Dendritic cell treated with granulocyte-macrophage colony-stimulating factor and Interleukin-4, amounts not matched to agents 40 ng/mL and 50 ng/mL, for 4 days (primary cell): ENCODE measurements around the gene DERA.
"Not testable (repeated sequence)": the region's sequence is repeated elsewhere in the genome, so short reads cannot be mapped to it uniquely, and the experiment has no call there.

Experiments
- H3K27ac Mint-ChIP-seq: one replicate; pipeline ENCODE4 v1.8.0; 2022; ENCODE audit warnings: mild to moderate bottlenecking, mixed read lengths
- H3K27me3 Mint-ChIP-seq: one replicate; pipeline ENCODE4 v1.8.0; 2022; ENCODE audit warnings: mild to moderate bottlenecking, mixed read lengths
- H3K36me3 Mint-ChIP-seq: one replicate; pipeline ENCODE4 v1.8.0; 2022; ENCODE audit warnings: low read depth, mixed read lengths
- H3K4me1 Mint-ChIP-seq: one replicate; pipeline ENCODE4 v1.8.0; 2022; ENCODE audit warnings: low read depth, mixed read lengths
- H3K4me3 Mint-ChIP-seq: one replicate; pipeline ENCODE4 v1.8.0; 2022; ENCODE audit warnings: mild to moderate bottlenecking, moderate library complexity, mixed read lengths
- H3K9me3 Mint-ChIP-seq: one replicate; pipeline ENCODE4 v1.8.0; 2022; ENCODE audit warnings: mixed read lengths
- intact Hi-C: fragments of 100-400 bp; cut with micrococcal nuclease; formaldehyde crosslinking; loops from one replicate; pipeline ENCODE4 v1.15.0; 2022

The DERA gene

DNA sequence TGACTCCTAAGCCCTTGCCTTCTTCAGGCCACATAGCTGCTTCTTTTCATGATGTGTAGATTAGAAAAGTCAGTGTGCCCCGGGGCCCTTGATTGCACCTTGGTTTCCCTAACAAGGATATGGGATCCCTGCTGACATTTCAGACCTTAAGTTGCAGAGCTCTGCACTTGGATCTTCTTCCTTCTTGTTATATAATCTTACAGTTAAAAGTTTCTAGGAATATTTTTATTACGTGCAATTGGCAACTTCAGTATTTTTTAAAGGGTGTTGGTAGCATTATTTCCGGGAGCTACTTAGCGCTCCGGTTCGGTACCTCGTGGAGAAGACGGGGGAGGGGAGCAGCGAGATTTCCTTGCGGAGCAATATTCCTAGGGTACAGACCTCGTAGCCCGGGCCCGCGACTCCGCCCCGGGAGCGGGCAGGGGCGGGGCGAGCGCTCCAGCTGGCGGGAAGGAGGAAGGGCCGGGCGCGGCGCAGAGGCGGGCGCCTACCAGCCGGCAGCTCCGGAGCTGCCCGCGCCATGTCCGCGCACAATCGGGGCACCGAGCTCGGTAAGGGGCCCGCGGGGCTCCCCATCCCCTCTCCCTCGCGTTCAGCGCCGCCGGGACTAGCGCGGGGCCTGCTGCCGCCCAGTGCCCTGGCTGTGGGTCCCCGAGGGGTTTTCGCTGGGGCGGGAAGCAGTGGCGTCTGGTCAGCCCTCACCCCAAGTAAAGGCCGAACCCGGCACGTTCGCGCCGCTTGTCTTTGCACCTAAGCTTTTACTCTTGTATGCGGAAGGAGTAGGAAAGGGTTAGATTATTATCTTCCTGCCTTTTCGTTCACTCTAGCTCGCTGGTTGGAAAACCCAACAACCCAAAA is at the start of gene DERA:
TSS of gene DERA (plus strand) at position 469 of the 858 bp plus-strand sequence. CDS start at position 521, 52 bp downstream.
- intact Hi-C loops, result loop anchor here (1.0 kb wide), 1 partner anchor 29 kb away; the partner anchor contains the start of gene STRAP
- H3K27ac Mint-ChIP-seq, result peak within 1 kb of the TSS; percentile 92
- peak within 1 kb of the TSS; percentile 84 for H3K4me3 Mint-ChIP-seq
- no peaks in the 10 kb centered on the region for H3K36me3 Mint-ChIP-seq
- H3K9me3 Mint-ChIP-seq, result no peaks in the 10 kb centered on the region
- no peaks in the 10 kb centered on the region for H3K27me3 Mint-ChIP-seq
- peaks cover 13% of the 10 kb centered on the region for H3K4me1 Mint-ChIP-seq

DNA sequence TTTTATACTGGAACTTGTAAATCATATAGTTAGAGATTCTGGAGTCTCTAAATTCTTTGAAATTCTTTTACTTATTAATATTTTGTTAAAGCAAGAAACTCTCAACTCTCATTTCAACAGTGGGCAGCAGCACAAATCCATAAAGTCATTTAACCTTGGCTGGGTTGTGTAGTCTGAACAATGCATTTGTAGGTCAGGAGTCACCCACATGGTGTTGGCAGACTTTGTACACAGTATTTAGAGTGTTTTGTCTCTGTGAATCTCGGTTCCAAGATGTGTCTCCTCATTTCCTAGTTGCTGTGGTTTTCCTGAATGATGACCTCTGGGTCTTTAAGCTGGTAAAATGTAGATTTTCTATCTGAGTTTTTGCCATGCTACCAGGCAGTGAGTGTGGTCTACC is 49.7 kb upstream of the DERA start:
- Mint-ChIP-seq H3K27ac (no peak overlapping the region), H3K36me3 (no peaks in the 10 kb centered on the region), H3K4me3 (no peak overlapping the region), H3K27me3 (no peaks in the 10 kb centered on the region), H3K9me3 (no peaks in the 10 kb centered on the region), H3K4me1 (peaks cover 9% of the 10 kb centered on the region)
- intact Hi-C loops, result no loop called here

DNA sequence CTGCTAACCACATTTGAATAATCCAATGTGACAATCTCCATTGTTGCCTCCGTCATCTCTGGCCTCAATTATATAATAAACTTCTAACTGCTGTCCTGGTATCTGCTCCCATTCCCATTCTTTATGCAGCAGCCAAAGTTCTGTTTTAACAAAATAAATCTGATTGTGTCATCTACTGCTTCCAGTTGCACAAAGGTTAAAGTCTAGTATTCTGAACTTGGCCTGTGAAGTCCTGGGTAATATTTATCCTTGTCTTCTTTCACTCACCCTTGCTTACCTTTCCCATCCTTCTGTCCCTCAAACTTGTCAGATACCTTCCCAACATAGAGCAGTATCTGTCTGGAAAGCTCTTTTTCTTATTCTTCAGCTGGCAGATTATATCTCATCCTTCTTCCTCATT is 48.3 kb upstream of the DERA start:
- no peak overlapping the region for H3K27ac Mint-ChIP-seq
- H3K9me3 Mint-ChIP-seq, result no peaks in the 10 kb centered on the region
- intact Hi-C loops, result no loop called here
- H3K4me1 Mint-ChIP-seq, result peaks cover 9% of the 10 kb centered on the region
- H3K27me3 Mint-ChIP-seq, result no peaks in the 10 kb centered on the region
- H3K36me3 Mint-ChIP-seq, result no peaks in the 10 kb centered on the region
- no peak overlapping the region for H3K4me3 Mint-ChIP-seq

DNA sequence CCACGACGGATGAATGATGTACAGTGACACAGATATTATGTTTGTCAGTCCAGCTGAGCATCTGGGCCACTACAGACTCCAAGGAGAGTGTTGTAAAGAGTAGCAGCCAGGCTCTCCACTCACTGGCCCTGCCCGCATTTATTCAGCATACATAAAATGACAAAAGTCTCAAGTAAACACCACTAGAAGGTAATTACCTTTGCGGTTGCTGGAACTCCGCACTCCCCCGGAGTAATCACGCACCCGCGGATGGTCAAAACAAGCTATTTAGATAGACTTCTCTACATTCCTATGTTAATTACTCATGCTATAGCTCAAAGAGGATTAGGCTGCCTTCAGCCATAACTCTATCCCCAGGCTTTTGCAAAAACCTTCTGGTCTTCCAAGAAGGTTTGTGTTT is 47.8 kb upstream of the DERA start:
- intact Hi-C loops, result no loop called here
- no peaks in the 10 kb centered on the region for H3K9me3 Mint-ChIP-seq
- peaks cover 9% of the 10 kb centered on the region for H3K4me1 Mint-ChIP-seq
- no peak overlapping the region for H3K27ac Mint-ChIP-seq
- no peaks in the 10 kb centered on the region for H3K27me3 Mint-ChIP-seq
- H3K36me3 Mint-ChIP-seq, result no peaks in the 10 kb centered on the region
- H3K4me3 Mint-ChIP-seq, result no peak overlapping the region

DNA sequence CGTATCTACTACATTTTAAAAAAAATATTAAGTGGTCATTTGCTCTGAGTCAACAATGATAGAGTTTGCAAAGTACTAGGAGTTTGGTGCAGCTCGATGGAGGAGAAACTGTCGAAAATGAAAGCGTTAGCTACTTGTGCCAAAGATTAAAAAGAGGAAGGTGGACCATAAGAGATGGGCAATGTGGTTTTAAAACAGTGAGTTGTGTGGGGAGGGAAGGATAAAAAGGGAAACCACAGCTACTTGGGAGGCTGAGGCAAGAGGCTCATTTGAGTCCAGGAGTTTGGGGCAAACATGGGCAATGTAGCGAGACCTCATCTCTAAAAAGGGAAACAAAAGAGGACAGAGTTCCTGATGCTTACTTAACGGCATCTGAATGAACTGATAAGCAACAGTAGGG is 47.1 kb upstream of the DERA start:
- intact Hi-C loops, result no loop called here
- peak overlapping the region; percentile 32 for H3K4me3 Mint-ChIP-seq
- peaks cover 9% of the 10 kb centered on the region for H3K4me1 Mint-ChIP-seq
- no peaks in the 10 kb centered on the region for H3K9me3 Mint-ChIP-seq
- no peaks in the 10 kb centered on the region for H3K36me3 Mint-ChIP-seq
- H3K27me3 Mint-ChIP-seq, result no peaks in the 10 kb centered on the region
- H3K27ac Mint-ChIP-seq, result no peak overlapping the region

DNA sequence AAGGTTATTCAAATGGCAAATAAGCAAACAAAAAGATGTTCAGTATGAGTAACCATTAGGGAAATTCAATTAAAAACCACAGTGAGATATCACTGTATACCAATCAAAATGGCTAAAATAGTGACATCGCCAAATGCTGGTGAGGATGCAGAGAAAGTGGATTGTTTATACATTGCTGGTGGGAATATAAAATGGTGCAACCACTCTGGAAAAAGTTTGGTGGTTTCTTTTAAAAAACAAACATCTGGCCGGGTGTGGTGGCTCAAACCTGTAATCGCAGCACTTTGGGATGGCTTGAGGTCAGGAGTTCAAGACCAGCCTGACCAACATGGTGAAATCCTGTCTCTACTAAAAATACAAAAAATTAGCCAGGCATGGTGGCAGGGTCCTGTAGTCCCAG is 42.9 kb upstream of the DERA start:
- H3K36me3 Mint-ChIP-seq, result no peaks in the 10 kb centered on the region
- peaks cover 8% of the 10 kb centered on the region for H3K9me3 Mint-ChIP-seq

DNA sequence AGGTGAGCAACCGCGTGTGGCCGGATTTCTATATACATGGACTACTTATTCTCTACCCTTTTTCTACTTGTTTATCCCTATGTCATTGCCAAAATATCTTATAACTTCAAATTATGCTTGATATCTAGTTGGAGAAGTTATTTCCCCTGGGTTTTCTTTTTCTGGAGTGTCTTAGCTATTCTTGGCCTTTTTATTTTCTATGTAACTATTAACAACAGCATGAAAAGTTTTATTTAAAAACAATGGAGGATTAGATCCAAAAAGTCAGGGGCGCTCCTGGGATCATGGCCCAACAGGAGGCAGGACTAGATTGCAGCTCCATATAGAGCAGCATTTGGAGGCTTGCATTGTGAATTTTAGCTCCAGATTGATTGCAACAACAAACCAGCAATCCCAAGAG is 37.6 kb upstream of the DERA start:
- H3K27me3 Mint-ChIP-seq, result peaks cover 7% of the 10 kb centered on the region
- no peak overlapping the region for H3K27ac Mint-ChIP-seq
- H3K4me1 Mint-ChIP-seq, result peaks cover 5% of the 10 kb centered on the region
- no peak overlapping the region for H3K4me3 Mint-ChIP-seq
- H3K9me3 Mint-ChIP-seq, result peaks cover 8% of the 10 kb centered on the region
- intact Hi-C loops, result no loop called here
- no peaks in the 10 kb centered on the region for H3K36me3 Mint-ChIP-seq

More for the DNA sequence above, 42.9 kb upstream of the DERA start:
- H3K27me3 Mint-ChIP-seq, result no peaks in the 10 kb centered on the region
- H3K4me1 Mint-ChIP-seq, result peaks cover 9% of the 10 kb centered on the region
- intact Hi-C loops, result no loop called here
- H3K4me3 Mint-ChIP-seq, result no peak overlapping the region
- H3K27ac Mint-ChIP-seq, result no peak overlapping the region

DNA sequence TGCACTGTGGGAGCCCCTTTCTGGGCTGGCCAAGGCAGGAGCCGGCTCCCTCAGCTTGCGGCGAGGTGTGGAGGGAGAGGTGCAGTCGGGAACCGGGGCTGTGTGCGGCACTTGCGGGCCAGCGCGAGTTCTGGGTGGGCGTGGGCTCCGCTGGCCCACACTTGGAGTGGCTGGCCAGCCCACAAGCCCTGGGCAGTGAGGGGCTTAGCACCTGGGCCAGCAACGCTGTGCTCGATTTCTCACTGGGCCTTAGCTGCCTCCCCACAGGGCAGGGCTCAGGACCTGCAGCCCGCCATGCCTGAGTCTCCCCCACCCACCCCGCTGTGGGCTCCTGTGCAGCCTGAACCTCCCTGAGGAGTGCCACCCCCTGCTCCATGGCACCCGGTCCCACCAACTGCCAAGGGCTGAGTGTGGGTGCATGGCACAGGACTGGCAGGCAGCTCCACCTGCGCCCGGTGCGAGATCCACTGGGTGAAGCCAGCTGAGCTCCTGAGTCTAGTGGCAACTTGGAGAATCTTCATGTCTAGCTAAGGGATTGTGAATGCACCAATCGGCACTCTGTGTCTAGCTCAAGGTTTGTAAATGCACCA is 36.5 kb upstream of the DERA start:
- H3K4me3 Mint-ChIP-seq, H3K36me3 Mint-ChIP-seq, H3K4me1 Mint-ChIP-seq, H3K27ac Mint-ChIP-seq, intact Hi-C loops, H3K9me3 Mint-ChIP-seq, H3K27me3 Mint-ChIP-seq: not testable (repeated sequence)

DNA sequence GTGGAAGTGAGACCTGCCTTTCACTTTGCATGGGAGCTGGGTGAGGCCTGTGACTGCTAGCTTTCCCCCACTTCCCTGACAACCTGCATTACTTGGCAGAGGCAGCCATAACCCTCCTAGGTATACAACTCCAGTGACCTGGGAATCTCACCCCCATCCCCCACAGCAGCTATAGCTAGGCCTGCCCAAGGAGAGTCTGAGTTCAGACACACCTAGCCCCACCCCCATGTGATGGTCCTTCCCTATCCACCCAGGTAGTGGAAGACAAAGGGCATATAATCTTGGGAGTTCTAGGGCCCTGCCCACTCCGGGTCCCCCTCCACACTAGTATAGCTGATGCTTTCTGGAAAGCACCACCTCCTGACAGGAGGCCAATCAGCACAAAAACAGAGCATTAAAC is 35.3 kb upstream of the DERA start:
- peaks cover 5% of the 10 kb centered on the region for H3K4me1 Mint-ChIP-seq
- no peak overlapping the region for H3K27ac Mint-ChIP-seq
- H3K9me3 Mint-ChIP-seq, result no peaks in the 10 kb centered on the region
- peaks cover 7% of the 10 kb centered on the region for H3K27me3 Mint-ChIP-seq
- no peaks in the 10 kb centered on the region for H3K36me3 Mint-ChIP-seq
- intact Hi-C loops, result no loop called here
- H3K4me3 Mint-ChIP-seq, result peak overlapping the region; percentile 52

DNA sequence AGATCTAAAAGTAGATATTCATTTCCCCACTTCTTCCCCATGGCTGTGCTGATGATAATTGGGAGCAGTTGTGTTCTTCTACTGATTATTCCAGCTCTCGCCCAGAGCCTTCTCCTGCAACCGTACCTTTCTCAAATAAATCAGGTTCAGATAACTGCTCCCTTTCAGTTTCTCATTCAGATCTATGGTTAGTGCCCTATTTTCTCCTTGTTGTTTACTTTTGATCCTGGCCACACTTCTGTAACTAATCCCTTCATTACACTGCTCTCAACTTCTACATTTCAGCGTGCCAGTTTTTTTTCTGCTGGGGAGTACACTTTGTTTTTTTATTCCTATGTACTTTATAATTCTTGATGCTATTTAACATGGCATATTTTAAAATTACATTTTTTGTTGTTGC is 31.7 kb upstream of the DERA start:
- Mint-ChIP-seq H3K4me1 (peaks cover 20% of the 10 kb centered on the region), H3K4me3 (no peak overlapping the region), H3K27ac (no peak overlapping the region), H3K9me3 (no peaks in the 10 kb centered on the region), H3K36me3 (peaks cover 24% of the 10 kb centered on the region), H3K27me3 (peaks cover 7% of the 10 kb centered on the region)
- intact Hi-C loops, result no loop called here

DNA sequence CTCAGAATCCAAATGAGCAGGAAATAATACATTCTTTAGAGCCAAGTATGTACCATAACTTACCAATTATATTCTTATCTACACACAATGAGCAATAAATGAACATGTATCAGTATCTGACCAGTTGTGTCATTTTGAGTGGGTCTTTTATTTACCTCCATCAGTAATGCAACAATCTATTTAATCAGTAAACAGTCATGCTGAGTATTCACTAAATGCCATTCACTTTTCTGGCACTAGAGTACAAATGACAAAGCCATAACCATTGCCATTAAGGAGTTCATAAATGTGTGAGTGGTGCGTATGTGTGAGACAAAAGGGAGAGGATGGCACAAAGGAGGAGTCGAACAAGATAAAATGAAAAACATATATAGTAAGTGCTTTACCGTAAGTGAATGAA is 30.4 kb upstream of the DERA start:
- Mint-ChIP-seq H3K4me3 (no peak overlapping the region), H3K27me3 (peaks cover 3% of the 10 kb centered on the region), H3K9me3 (no peaks in the 10 kb centered on the region), H3K27ac (no peak overlapping the region), H3K4me1 (peaks cover 19% of the 10 kb centered on the region), H3K36me3 (peaks cover 37% of the 10 kb centered on the region)
- intact Hi-C loops, result no loop called here

DNA sequence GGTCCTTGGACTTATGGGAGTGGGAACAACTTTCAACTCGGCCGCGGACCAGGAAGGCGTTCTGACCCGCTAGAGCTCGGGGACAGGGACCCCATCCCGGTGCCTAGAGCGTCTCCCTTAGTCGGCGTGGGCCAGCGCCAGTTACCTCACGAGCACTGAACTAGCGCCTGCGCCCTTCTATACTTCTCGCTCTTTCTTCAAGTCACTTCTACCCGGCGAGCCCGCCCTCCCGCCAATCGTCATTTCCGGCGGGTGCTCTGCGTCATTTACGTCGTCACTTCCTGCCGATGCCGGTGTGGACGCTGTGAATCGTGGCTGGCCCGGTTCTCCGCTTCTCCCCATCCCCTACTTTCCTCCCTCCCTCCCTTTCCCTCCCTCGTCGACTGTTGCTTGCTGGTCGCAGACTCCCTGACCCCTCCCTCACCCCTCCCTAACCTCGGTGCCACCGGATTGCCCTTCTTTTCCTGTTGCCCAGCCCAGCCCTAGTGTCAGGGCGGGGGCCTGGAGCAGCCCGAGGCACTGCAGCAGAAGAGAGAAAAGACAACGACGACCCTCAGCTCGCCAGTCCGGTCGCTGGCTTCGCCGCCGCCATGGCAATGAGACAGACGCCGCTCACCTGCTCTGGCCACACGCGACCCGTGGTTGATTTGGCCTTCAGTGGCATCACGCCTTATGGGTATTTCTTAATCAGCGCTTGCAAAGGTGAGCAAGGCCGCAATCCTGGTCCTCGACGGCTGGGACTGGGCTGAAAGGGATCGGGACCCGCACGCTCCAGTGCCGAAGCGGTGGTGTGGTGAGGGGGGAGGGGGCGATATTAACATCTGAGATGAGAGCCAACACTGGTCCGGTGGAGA is 28.8 kb upstream of the DERA start, which contains the start of gene STRAP:
TSS of gene STRAP (plus strand) at position 270 of the 854 bp plus-strand sequence. CDS start at position 591, 321 bp downstream.
- H3K4me1 Mint-ChIP-seq, result peaks cover 19% of the 10 kb centered on the region
- intact Hi-C loops, result loop anchor here (1.0 kb wide), 1 partner anchor 29 kb away; the partner anchor contains the start of gene DERA

DNA sequence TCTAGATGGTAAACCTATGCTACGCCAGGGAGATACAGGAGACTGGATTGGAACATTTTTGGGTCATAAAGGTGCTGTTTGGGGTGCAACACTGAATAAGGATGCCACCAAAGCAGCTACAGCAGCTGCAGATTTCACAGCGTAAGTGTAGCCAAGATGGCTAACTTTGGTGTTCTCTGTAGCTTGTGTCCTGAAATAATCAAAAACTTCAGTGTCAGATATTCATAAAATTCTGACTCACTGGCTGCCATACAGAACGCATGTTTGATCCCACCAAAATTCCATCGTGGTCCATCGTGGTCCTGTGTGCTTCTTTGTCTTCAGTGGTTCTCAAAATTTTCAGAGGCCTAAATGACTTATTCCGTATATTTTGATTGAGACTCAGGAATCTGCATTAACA is 27.6 kb upstream of the DERA start:
- peak overlapping the region; percentile 98 for H3K27ac Mint-ChIP-seq
- intact Hi-C loops, result no loop called here
- no peaks in the 10 kb centered on the region for H3K9me3 Mint-ChIP-seq
- peak overlapping the region; percentile 86 for H3K4me3 Mint-ChIP-seq
- H3K4me1 Mint-ChIP-seq, result peaks cover 26% of the 10 kb centered on the region
- peaks cover 58% of the 10 kb centered on the region for H3K36me3 Mint-ChIP-seq
- no peaks in the 10 kb centered on the region for H3K27me3 Mint-ChIP-seq

More for the DNA sequence above, 28.8 kb upstream of the DERA start, which contains the start of gene STRAP:
- Mint-ChIP-seq H3K36me3 (peaks cover 51% of the 10 kb centered on the region), H3K4me3 (peak within 1 kb of the TSS; percentile 86), H3K9me3 (no peaks in the 10 kb centered on the region), H3K27me3 (no peaks in the 10 kb centered on the region), H3K27ac (peak within 1 kb of the TSS; percentile 98)
